NCI-H446 treated with DMSO at 0.1 percent for 48 hours (cell line): ENCODE data around the gene USP4.
"Not testable (repeated sequence)": the region's sequence is repeated elsewhere in the genome, so short reads cannot be mapped to it uniquely, and the experiment has no call there.

Source experiments
- DNase-seq: peaks from one replicate; lab custom pipeline; 2025; lab: John Stamatoyannopoulos, UW

The USP4 gene

GRCh38 chr3:49352281-49352680 lies 12.4 kb upstream of the USP4 start:
- no peak for DNase-seq

- DNase-seq, result no peak
These were observed 11.7 kb upstream of the USP4 start for GRCh38 chr3:49351521-49352011.

- no peak for DNase-seq
These were observed 9.7 kb upstream of the USP4 start for GRCh38 chr3:49349348-49350114.

- DNase-seq, result not testable (repeated sequence)
These were observed 8.5 kb upstream of the USP4 start for GRCh38 chr3:49348361-49348760.

- no peak for DNase-seq
These were observed 7.0 kb upstream of the USP4 start for GRCh38 chr3:49346797-49347251.

GRCh38 chr3:49343163-49343562 lies 3.3 kb upstream of the USP4 start:
- no peak for DNase-seq

- DNase-seq, result no peak
These were observed 2.1 kb upstream of the USP4 start for GRCh38 chr3:49341996-49342395.

GRCh38 chr3:49339581-49339940 lies 292 bp downstream of the USP4 start:
- DNase-seq, result no peak

GRCh38 chr3:49333916-49334633 lies 5.8 kb downstream of the USP4 start:
- DNase-seq, result no peak

GRCh38 chr3:49333091-49333490 lies 6.8 kb downstream of the USP4 start:
- no peak for DNase-seq

- no peak for DNase-seq
These were observed 10.7 kb downstream of the USP4 start for GRCh38 chr3:49329186-49329585.

- not testable (repeated sequence) for DNase-seq
These were observed 11.5 kb downstream of the USP4 start for GRCh38 chr3:49328350-49328749.

- no peak for DNase-seq
These were observed 12.4 kb downstream of the USP4 start for GRCh38 chr3:49327485-49327884.

- DNase-seq, result no peak
These were observed 15.1 kb downstream of the USP4 start for GRCh38 chr3:49324768-49325167.

GRCh38 chr3:49316696-49317457 lies 23.0 kb downstream of the USP4 start:
- no peak for DNase-seq

GRCh38 chr3:49313896-49314688 lies 25.8 kb downstream of the USP4 start:
- DNase-seq, result no peak

GRCh38 chr3:49311283-49311682 lies 28.6 kb downstream of the USP4 start:
- no peak for DNase-seq

- no peak for DNase-seq
These were observed 29.2 kb downstream of the USP4 start for GRCh38 chr3:49310677-49311076.

- DNase-seq, result no peak
These were observed 34.2 kb downstream of the USP4 start for GRCh38 chr3:49305608-49306007.

GRCh38 chr3:49302613-49303012 lies 37.2 kb downstream of the USP4 start:
- no peak for DNase-seq

- DNase-seq, result no peak
These were observed 39.3 kb downstream of the USP4 start for GRCh38 chr3:49300595-49300994.

GRCh38 chr3:49298511-49298910 lies 41.3 kb downstream of the USP4 start:
- no peak for DNase-seq
